HEK293 (cell line): ENCODE results near the gene CRTC1.

ENCODE experiments used
- CTCF ChIA-PET: fragments of 350-600 bp; formaldehyde crosslinking; extraction: SDS; loops from one replicate; lab custom pipeline; 2021; ENCODE audit warnings: antibody characterized with exemption; lab: Yijun Ruan, JAX
- POLR2A ChIA-PET: fragments of 300-600 bp; formaldehyde crosslinking; extraction: SDS; loops from one replicate; lab custom pipeline; 2020; ENCODE audit warnings: antibody characterized with exemption, inconsistent platforms; lab: Yijun Ruan, JAX
- H3K27ac ChIP-seq: fragments of 200-500 bp; sonication (Bioruptor generic); 2 replicates; pipeline ENCODE4 v1.5.1; 2014; ENCODE audit warnings: low read depth, low read length, control low read depth, inconsistent platforms; ENCODE audit errors: extremely low read depth
- H3K36me3 ChIP-seq, 2 experiments: fragments of 200-500 bp in 1 of 2; sonication (Bioruptor generic) in 1 of 2; 1 replicate in 1 of 2; 2 replicates in 1 of 2; pipeline ENCODE4 v1.5.1; 2014 to 2017; ENCODE audit warnings: inconsistent platforms in 2 of 2, low read length in 2 of 2; ENCODE audit not compliant: control insufficient read depth in 2 of 2, insufficient read depth in 1 of 2
- H3K4me1 ChIP-seq: fragments of 200-500 bp; sonication (Bioruptor generic); 2 replicates; pipeline ENCODE4 v1.5.1; 2014; ENCODE audit warnings: mild to moderate bottlenecking, low read length, inconsistent platforms; ENCODE audit not compliant: control insufficient read depth, insufficient read depth
- H3K4me3 ChIP-seq: 2 replicates; pipeline ENCODE4 v1.5.1; 2011; ENCODE audit warnings: low read depth, mild to moderate bottlenecking, control low read depth, low read length, moderate library complexity
- H3K9me3 ChIP-seq: fragments of 200-500 bp; sonication (Bioruptor generic); 2 replicates; pipeline ENCODE4 v1.5.1; 2014; ENCODE audit warnings: low read depth, low read length, inconsistent platforms; ENCODE audit not compliant: control insufficient read depth, insufficient read depth
- KLF17 ChIP-seq: fragments of 450-650 bp; formaldehyde crosslinking; IDR thresholded peaks from 2 replicates; pipeline ENCODE4 v1.5.1; 2016; ENCODE audit warnings: missing biosample characterization, missing genetic modification characterization
- PRDM1 ChIP-seq: fragments of 450-650 bp; formaldehyde crosslinking; IDR thresholded peaks from 2 replicates; pipeline ENCODE4; 2016; ENCODE audit warnings: missing biosample characterization, missing genetic modification characterization
- PRDM4 ChIP-seq: fragments of 450-650 bp; formaldehyde crosslinking; IDR thresholded peaks from 2 replicates; pipeline ENCODE4 v1.5.1; 2017; ENCODE audit warnings: missing biosample characterization, missing genetic modification characterization
- RBAK ChIP-seq: fragments of 450-650 bp; formaldehyde crosslinking; IDR thresholded peaks from 2 replicates; pipeline ENCODE4 v1.5.1; 2016; ENCODE audit warnings: missing biosample characterization, missing genetic modification characterization
- ZNF10 ChIP-seq: fragments of 450-650 bp; formaldehyde crosslinking; IDR thresholded peaks from 2 replicates; pipeline ENCODE4 v1.5.1; 2017; ENCODE audit warnings: missing biosample characterization, missing genetic modification characterization
- ZNF140 ChIP-seq: fragments of 450-650 bp; formaldehyde crosslinking; IDR thresholded peaks from 2 replicates; pipeline ENCODE4 v1.5.1; 2016; ENCODE audit warnings: missing biosample characterization, missing genetic modification characterization
- ZNF211 ChIP-seq: fragments of 450-650 bp; formaldehyde crosslinking; IDR thresholded peaks from 2 replicates; pipeline ENCODE4 v1.5.1; 2016; ENCODE audit warnings: low read depth, missing biosample characterization, missing genetic modification characterization
- ZNF350 ChIP-seq: fragments of 450-650 bp; formaldehyde crosslinking; IDR thresholded peaks from 2 replicates; pipeline ENCODE4 v1.5.0; 2017; ENCODE audit warnings: missing biosample characterization, mild to moderate bottlenecking, missing genetic modification characterization
- ZNF433 ChIP-seq: fragments of 450-650 bp; formaldehyde crosslinking; IDR thresholded peaks from 2 replicates; pipeline ENCODE4 v1.5.1; 2016; ENCODE audit warnings: missing biosample characterization, missing genetic modification characterization, low read depth
- ZNF701 ChIP-seq: fragments of 450-650 bp; formaldehyde crosslinking; IDR thresholded peaks from 2 replicates; pipeline ENCODE4 v1.5.1; 2016; ENCODE audit warnings: missing biosample characterization, missing genetic modification characterization
- ZSCAN23 ChIP-seq: fragments of 450-650 bp; formaldehyde crosslinking; IDR thresholded peaks from 2 replicates; pipeline ENCODE4 v1.5.1; 2016; ENCODE audit warnings: missing biosample characterization, missing genetic modification characterization
- ZSCAN4 ChIP-seq: fragments of 450-650 bp; formaldehyde crosslinking; IDR thresholded peaks from 2 replicates; pipeline ENCODE4 v1.5.1; 2017; ENCODE audit warnings: missing biosample characterization, missing genetic modification characterization
- TF ChIP-seq, protein P1 (sequence below): fragments of 450-650 bp; formaldehyde crosslinking; IDR thresholded peaks from 2 replicates; pipeline ENCODE4 v1.5.1; 2016; ENCODE audit warnings: missing biosample characterization, missing genetic modification characterization, low read depth
- TF ChIP-seq, protein P2 (sequence below): fragments of 450-650 bp; formaldehyde crosslinking; IDR thresholded peaks from 2 replicates; pipeline ENCODE4 v1.5.1; 2016; ENCODE audit warnings: missing biosample characterization, missing genetic modification characterization
- TF ChIP-seq, protein P3 (sequence below): fragments of 450-650 bp; formaldehyde crosslinking; IDR thresholded peaks from 2 replicates; pipeline ENCODE4 v1.5.1; 2017; ENCODE audit warnings: missing biosample characterization, missing genetic modification characterization

CRTC1 gene

DNA sequence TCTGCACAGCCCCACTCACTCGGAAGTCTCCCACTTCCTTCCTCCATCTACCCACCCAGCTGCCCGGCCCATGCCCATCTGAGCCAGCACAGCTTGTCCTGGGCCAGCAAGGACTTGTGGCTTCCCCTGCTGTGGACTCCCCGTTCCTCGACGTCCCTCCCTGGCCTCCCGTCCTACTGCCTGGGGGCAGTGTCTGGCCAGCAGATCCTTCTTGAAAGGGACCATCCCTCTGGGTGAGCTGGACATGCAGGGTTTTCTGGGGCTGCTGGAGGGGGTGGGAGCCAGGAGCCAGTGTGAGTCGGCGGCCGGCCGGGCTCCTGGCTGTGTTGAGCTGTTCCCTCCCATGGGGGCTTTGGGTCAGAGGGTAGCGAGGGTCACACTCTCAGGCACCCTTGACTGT, 26.7 kb downstream of the CRTC1 start (continued):
- TF ChIP-seq ZSCAN4 (tag by site-specific recombination) (no peak), ZNF211 (tag by site-specific recombination) (no peak), ZNF350 (tag by site-specific recombination) (no peak), ZNF701 (tag by site-specific recombination) (no peak), ZNF433 (tag by site-specific recombination) (no peak), ZSCAN23 (tag by site-specific recombination) (no peak)
- TF ChIP-seq, protein P1, sequence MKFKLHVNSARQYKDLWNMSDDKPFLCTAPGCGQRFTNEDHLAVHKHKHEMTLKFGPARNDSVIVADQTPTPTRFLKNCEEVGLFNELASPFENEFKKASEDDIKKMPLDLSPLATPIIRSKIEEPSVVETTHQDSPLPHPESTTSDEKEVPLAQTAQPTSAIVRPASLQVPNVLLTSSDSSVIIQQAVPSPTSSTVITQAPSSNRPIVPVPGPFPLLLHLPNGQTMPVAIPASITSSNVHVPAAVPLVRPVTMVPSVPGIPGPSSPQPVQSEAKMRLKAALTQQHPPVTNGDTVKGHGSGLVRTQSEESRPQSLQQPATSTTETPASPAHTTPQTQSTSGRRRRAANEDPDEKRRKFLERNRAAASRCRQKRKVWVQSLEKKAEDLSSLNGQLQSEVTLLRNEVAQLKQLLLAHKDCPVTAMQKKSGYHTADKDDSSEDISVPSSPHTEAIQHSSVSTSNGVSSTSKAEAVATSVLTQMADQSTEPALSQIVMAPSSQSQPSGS (tag by site-specific recombination), result no peak

DNA sequence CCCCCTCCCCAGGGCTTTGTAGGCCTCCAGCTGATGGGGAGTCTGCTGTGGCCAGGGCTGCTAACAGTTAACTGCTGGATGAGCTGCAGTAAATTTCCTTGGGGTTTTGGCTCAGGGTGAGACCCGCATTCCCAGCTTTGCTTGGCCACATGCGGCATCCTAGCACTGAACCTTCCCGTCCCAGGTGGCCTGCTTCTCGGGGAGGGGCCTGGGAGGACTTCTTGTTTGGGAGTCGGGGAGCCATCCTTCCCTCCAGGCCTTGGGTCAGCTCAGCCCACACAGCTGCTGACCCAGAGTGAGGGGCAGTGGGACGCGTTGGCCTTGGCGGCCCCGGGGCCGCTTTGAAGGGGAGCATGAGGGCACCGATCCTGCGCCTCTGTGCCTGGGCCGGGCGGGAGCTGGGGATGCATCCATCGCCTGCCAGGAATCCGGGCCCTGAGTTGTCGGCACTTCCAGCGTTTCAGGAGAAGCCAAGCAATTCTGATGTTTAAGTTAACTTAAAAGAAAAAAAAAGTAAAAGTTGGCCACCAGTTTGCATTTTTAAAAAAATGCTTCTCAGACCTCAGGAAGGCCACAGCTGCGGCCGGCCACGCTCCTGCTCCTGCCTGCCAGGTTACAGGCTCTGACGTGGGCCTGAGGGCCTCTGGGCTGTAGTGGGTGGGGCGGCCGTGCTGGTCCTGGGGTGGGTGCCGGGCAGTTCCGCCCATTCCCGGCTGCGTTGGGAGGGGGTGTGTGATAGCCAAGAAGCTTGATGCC, 27.7 kb downstream of the CRTC1 start:
- POLR2A ChIA-PET, result interaction anchor here (1.1 kb wide), 1 partner anchor 140 kb away, joined by 3 read pairs; no protein-coding TSS in a partner anchor
- Histone ChIP-seq H3K36me3 (no peaks in the 10 kb centered on the region), H3K27ac (no peak overlapping the region), H3K4me1 (no peaks in the 10 kb centered on the region)
- TF ChIP-seq ZNF10 (no peak), ZNF140 (tag by site-specific recombination) (no peak), PRDM1 (tag by site-specific recombination) (no peak), PRDM4 (no peak), KLF17 (tag by site-specific recombination) (no peak), RBAK (tag by site-specific recombination) (no peak)
- TF ChIP-seq, protein P2, sequence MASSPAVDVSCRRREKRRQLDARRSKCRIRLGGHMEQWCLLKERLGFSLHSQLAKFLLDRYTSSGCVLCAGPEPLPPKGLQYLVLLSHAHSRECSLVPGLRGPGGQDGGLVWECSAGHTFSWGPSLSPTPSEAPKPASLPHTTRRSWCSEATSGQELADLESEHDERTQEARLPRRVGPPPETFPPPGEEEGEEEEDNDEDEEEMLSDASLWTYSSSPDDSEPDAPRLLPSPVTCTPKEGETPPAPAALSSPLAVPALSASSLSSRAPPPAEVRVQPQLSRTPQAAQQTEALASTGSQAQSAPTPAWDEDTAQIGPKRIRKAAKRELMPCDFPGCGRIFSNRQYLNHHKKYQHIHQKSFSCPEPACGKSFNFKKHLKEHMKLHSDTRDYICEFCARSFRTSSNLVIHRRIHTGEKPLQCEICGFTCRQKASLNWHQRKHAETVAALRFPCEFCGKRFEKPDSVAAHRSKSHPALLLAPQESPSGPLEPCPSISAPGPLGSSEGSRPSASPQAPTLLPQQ (tag by site-specific recombination), result no peak
- TF ChIP-seq, protein P3, sequence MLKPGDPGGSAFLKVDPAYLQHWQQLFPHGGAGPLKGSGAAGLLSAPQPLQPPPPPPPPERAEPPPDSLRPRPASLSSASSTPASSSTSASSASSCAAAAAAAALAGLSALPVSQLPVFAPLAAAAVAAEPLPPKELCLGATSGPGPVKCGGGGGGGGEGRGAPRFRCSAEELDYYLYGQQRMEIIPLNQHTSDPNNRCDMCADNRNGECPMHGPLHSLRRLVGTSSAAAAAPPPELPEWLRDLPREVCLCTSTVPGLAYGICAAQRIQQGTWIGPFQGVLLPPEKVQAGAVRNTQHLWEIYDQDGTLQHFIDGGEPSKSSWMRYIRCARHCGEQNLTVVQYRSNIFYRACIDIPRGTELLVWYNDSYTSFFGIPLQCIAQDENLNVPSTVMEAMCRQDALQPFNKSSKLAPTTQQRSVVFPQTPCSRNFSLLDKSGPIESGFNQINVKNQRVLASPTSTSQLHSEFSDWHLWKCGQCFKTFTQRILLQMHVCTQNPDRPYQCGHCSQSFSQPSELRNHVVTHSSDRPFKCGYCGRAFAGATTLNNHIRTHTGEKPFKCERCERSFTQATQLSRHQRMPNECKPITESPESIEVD (tag by site-specific recombination), result no peak
- TF ChIP-seq, all 188 proteins: peak for 0
- Histone ChIP-seq H3K9me3 (no peaks in the 10 kb centered on the region), H3K4me3 (no peak overlapping the region)
- CTCF ChIA-PET, result interaction anchor here (0.5 kb wide), 1 partner anchor 215 kb away, joined by 3 read pairs; no protein-coding TSS in a partner anchor
